K562 (cell line): ENCODE results near the gene ITK. TPM values are rescaled to one million over a fixed set of nuclear protein-coding genes. Genes with fewer than 3 reads are reported as not detected.

Experiments used
- ATAC-seq: fragments of 200-7000 bp; cut with Tn5 transposase; 3 replicates; pipeline ENCODE4 v1.9.1; 2020; ENCODE audit warnings: moderate library complexity
- BruUV-seq: library from RNA; stranded (reverse); fragments of 400-500 nt; replicated peaks from 2 replicates; lab custom pipeline; 2021; lab: Mats Ljungman, UMichigan
- CTCF ChIA-PET: fragments of 300-600 bp; formaldehyde crosslinking; extraction: SDS; loops from one replicate; lab custom pipeline; 2021; ENCODE audit warnings: low intra/inter-chr PET ratio; lab: Yijun Ruan, JAX
- POLR2A ChIA-PET: fragments of 300-600, 350-650 bp; sonication (Branson Sonifier 250); formaldehyde crosslinking; extraction: SDS; loops from one replicate; lab custom pipeline; 2021; ENCODE audit warnings: antibody characterized with exemption, inconsistent platforms; lab: Yijun Ruan, JAX
- DNase-seq, 4 experiments: peaks; one replicate each; pipeline versions ENCODE4 v3.0.0 to v3.0.0-alpha.2; 2011 to 2018; ENCODE audit warnings: low spot score in 3 of 4, mixed read lengths in 3 of 4; ENCODE audit errors: extremely low read depth in 1 of 4
- FAIRE-seq: peaks from 2 replicates; lab custom pipeline; 2011; peaks lifted over from hg19 to GRCh38; lab: Jason Lieb, UNC
- H2AFZ ChIP-seq: 2 replicates; pipeline ENCODE4 v1.6.0; 2011; ENCODE audit warnings: low read depth, low read length, control low read depth, inconsistent platforms
- H3K27ac ChIP-seq: fragments of 200-600 bp; 3 replicates; pipeline ENCODE4 v1.8.0; 2011; ENCODE audit warnings: low read depth, mild to moderate bottlenecking, control low read depth, inconsistent platforms, low read length, moderate library complexity, mixed read lengths; ENCODE audit errors: extremely low read depth
- H3K27me3 ChIP-seq, 2 experiments: fragments of 300-600 bp in 1 of 2; 2 replicates in 1 of 2; 3 replicates in 1 of 2; pipeline versions ENCODE4 v1.6.0 to v1.8.0; 2011; ENCODE audit warnings: inconsistent platforms in 2 of 2, low read length in 2 of 2, mild to moderate bottlenecking in 1 of 2, mixed read lengths in 1 of 2, moderate library complexity in 1 of 2; ENCODE audit not compliant: control insufficient read depth in 2 of 2, insufficient read depth in 2 of 2
- H3K36me3 ChIP-seq: fragments of 300-600 bp; 3 replicates; pipeline ENCODE4 v1.8.0; 2011; ENCODE audit warnings: mild to moderate bottlenecking, low read length, inconsistent platforms; ENCODE audit not compliant: control insufficient read depth, insufficient read depth
- H3K4me1 ChIP-seq, 2 experiments: fragments of 200-600 bp in 1 of 2; replicated peaks in 1 of 2; 2 replicates in 1 of 2; 3 replicates in 1 of 2; pipeline versions ENCODE4 v1.5.1 to v1.8.0; 2011; ENCODE audit warnings: inconsistent platforms in 2 of 2, low read length in 2 of 2, mild to moderate bottlenecking in 1 of 2, mixed read lengths in 1 of 2, moderate library complexity in 1 of 2; ENCODE audit not compliant: control insufficient read depth in 2 of 2, insufficient read depth in 2 of 2
- H3K4me2 ChIP-seq: 2 replicates; pipeline ENCODE4 v1.6.1; 2011; ENCODE audit warnings: low read length, control low read depth, inconsistent platforms, mixed read lengths; ENCODE audit not compliant: insufficient read depth
- H3K4me3 ChIP-seq: fragments of 200-600 bp; sonication (generic), shearing (Covaris generic); 2 replicates; pipeline ENCODE4 v1.5.1; 2016; ENCODE audit warnings: control low read depth, inconsistent platforms
- H3K79me2 ChIP-seq: fragments of 200-600 bp; 3 replicates; pipeline ENCODE4 v1.8.0; 2011; ENCODE audit warnings: low read length, inconsistent platforms; ENCODE audit not compliant: control insufficient read depth, insufficient read depth
- H3K9ac ChIP-seq, 2 experiments: 2 replicates each; pipeline versions ENCODE4 v1.6.0 to v1.6.1; 2011; ENCODE audit warnings: low read depth in 2 of 2, low read length in 2 of 2, control low read depth in 1 of 2, inconsistent platforms in 1 of 2, mild to moderate bottlenecking in 1 of 2, mixed read lengths in 1 of 2; ENCODE audit not compliant: insufficient read depth in 1 of 2
- H3K9me1 ChIP-seq: one replicate; pipeline ENCODE4 v1.6.0; 2011; ENCODE audit warnings: inconsistent platforms, mild to moderate bottlenecking, low read length, moderate library complexity; ENCODE audit not compliant: control insufficient read depth, insufficient read depth
- H3K9me3 ChIP-seq: replicated peaks from 2 replicates; pipeline ENCODE4 v1.5.1; 2011; ENCODE audit warnings: low read depth, low read length, inconsistent platforms; ENCODE audit not compliant: control insufficient read depth, insufficient read depth
- H4K20me1 ChIP-seq: replicated peaks from 2 replicates; pipeline ENCODE4 v1.6.1; 2011; ENCODE audit warnings: low read length, inconsistent platforms, mixed read lengths; ENCODE audit not compliant: control insufficient read depth, insufficient read depth
- FOXA3 ChIP-seq, 2 experiments: fragments of 450-650 bp in 1 of 2; sonication (generic) in 1 of 2; formaldehyde crosslinking; IDR thresholded peaks in 1 of 2; conservative IDR thresholded peaks in 1 of 2; 2 replicates each; pipeline versions ENCODE4 v1.4.0 to v1.8.0; 2020 to 2022; ENCODE audit warnings: mild to moderate bottlenecking in 2 of 2, missing genetic modification reagents in 1 of 2
- GMEB1 ChIP-seq: fragments of 250-450 bp; sonication (Bioruptor Pico); IDR thresholded peaks from 2 replicates; pipeline ENCODE4 v1.4.0; 2020; ENCODE audit warnings: mild to moderate bottlenecking
- ZBTB1 ChIP-seq: sonication (generic); formaldehyde crosslinking; IDR thresholded peaks from 2 replicates; pipeline ENCODE4 v1.8.1; 2023; ENCODE audit warnings: missing genetic modification reagents, low read depth, mild to moderate bottlenecking, borderline replicate concordance
- WGBS: fragments of 100-300 bp; shearing (Covaris generic); methylation state at CpG from one replicate; pipeline ENCODE4 v1.1.6; 2016; ENCODE audit warnings: low coverage, mixed read lengths; ENCODE audit not compliant: insufficient coverage; ENCODE audit errors: missing lambda C conversion rate; 5-methylcytosine and 5-hydroxymethylcytosine counted together
- in situ Hi-C: fragments of 300-500 bp; cut with MboI; formaldehyde crosslinking; loops from 4 replicates; pipeline ENCODE4 v1.15.0; 2018; ENCODE audit warnings: inconsistent platforms, mixed read lengths
- intact Hi-C: fragments of 100-400 bp; cut with micrococcal nuclease; formaldehyde crosslinking; loops from 2 replicates; pipeline ENCODE4 v1.14.2; 2022
- polyA plus RNA-seq, 8 experiments: library from polyadenylated mRNA; depleted of rRNA in 4 of 8; stranded (reverse) in 5 of 8; unstranded in 3 of 8; fragments of >200 nt; fragmentation: Nextera tagmentation in 2 of 8; fragmentation: Illumina TruSeq in 1 of 8; extraction: Ambion mirVana in 2 of 8; extraction: Trizol in 1 of 8; gene quantifications; 2 replicates each; pipeline versions ENCODE4 v1.2.1 to v1.2.3, GENCODE V29; 2011 to 2014; ENCODE audit warnings: inconsistent platforms in 1 of 8, missing spikeins in 1 of 8
- total RNA-seq, 7 experiments: library from RNA; depleted of rRNA in 6 of 7; stranded (reverse); fragments of >200 nt in 6 of 7; fragmentation: Illumina TruSeq in 2 of 7; extraction: Trizol in 2 of 7; gene quantifications; 2 replicates each; pipeline versions ENCODE4 v1.2.1 to v1.2.3, GENCODE V29; 2011 to 2021; ENCODE audit warnings: low replicate concordance in 1 of 7

ITK gene
- total and polyA plus RNA-seq, 9 of the 15 experiments (the other 6 are each of a cell fraction or from before 2014, with no cell fraction given): 0.04 to 0.75 TPM; not detected in 7

GRCh38 chr5:157270771-157271170 is 90.1 kb downstream of the ITK start:
- no peak overlapping the region for H3K27ac ChIP-seq
- no peak overlapping the region for H3K4me2 ChIP-seq
- H3K9me3 ChIP-seq: no peaks in the 10 kb centered on the region
- H4K20me1 ChIP-seq: no peaks in the 10 kb centered on the region
- TF ChIP-seq ZBTB1 (CRISPR knock-in tag) (no peak), FOXA3 (CRISPR knock-in tag; conservative IDR thresholded peaks at IDR 0.05 in 1 of 2, IDR thresholded peaks at IDR 0.05 in 1 of 2) (no peak), GMEB1 (CRISPR knock-in tag) (no peak)
- TF ChIP-seq, all 486 proteins: peak for 0
- in situ Hi-C loops (no loop called here), intact Hi-C loops (no loop called here)
- POLR2A ChIA-PET: no interaction called here
- CTCF ChIA-PET: no interaction called here
- no TSS peak for BruUV-seq
- Histone ChIP-seq H3K27me3 (peaks cover 0 to 22% of the 10 kb centered on the region in 2 experiments; a peak in 4 of 5 replicates), H3K36me3 (no peaks in the 10 kb centered on the region), H3K4me3 (no peak overlapping the region), H2AFZ (no peak overlapping the region), H3K9me1 (no peaks in the 10 kb centered on the region), H3K4me1 (peaks cover 9 to 17% of the 10 kb centered on the region in 2 experiments; a peak in 4 of 5 replicates), H3K79me2 (no peaks in the 10 kb centered on the region), H3K9ac (no peak overlapping the region)
- WGBS: 7% methylated on average over 3 of the region's 3 CpGs
- DNase-seq (no peak), ATAC-seq (no peak), FAIRE-seq (no peak)
